H1 (cell line): ENCODE results near the gene SYNDIG1.

Experiments used
- BACH1 ChIP-seq: IDR thresholded peaks from 2 replicates; pipeline ENCODE4 v1.6.1; 2012; ENCODE audit warnings: low read length, improper control_type of control experiment
- CTCF ChIP-seq, 3 experiments: IDR thresholded peaks; 1 replicate in 2 of 3; 2 replicates in 1 of 3; pipeline versions ENCODE4 v1.5.1 to v1.6.1; 2011; ENCODE audit warnings: low read length in 3 of 3, mild to moderate bottlenecking in 3 of 3, inconsistent platforms in 2 of 3, low read depth in 1 of 3, moderate library complexity in 1 of 3; ENCODE audit not compliant: insufficient read depth in 1 of 3; ENCODE audit errors: control extremely low read depth in 1 of 3
- HDAC6 ChIP-seq: IDR thresholded peaks from one replicate; pipeline ENCODE4 v1.7.1; 2012; ENCODE audit warnings: low read depth, mild to moderate bottlenecking, inconsistent platforms, low read length, moderate library complexity
- RAD21 ChIP-seq, 2 experiments: IDR thresholded peaks in 1 of 2; conservative IDR thresholded peaks in 1 of 2; 2 replicates each; pipeline ENCODE4 v1.6.1; 2011; ENCODE audit warnings: low read depth in 2 of 2, low read length in 2 of 2, improper control_type of control experiment in 1 of 2, inconsistent platforms in 1 of 2, mild to moderate bottlenecking in 1 of 2, moderate library complexity in 1 of 2
- TEAD4 ChIP-seq: IDR thresholded peaks from 2 replicates; pipeline ENCODE4 v1.6.1; 2012; ENCODE audit warnings: low read depth, low read length, inconsistent platforms, mixed read lengths

- TF ChIP-seq TEAD4 (no peak), CTCF (IDR thresholded peaks at IDR 0.05; ENCODE audit: control extremely low read depth in 1 of 3, insufficient read depth in 1 of 3, low read depth in 1 of 3, low read length in 3 of 3) (no peak), BACH1 (no peak), RAD21 (IDR thresholded peaks at IDR 0.05 in 1 of 2, conservative IDR thresholded peaks at IDR 0.05 in 1 of 2; ENCODE audit: low read depth in 2 of 2, low read length in 2 of 2) (no peak), HDAC6 (no peak)
These were observed 207.0 kb downstream of the SYNDIG1 start for GRCh38 chr20:24676353-24676977.
